Measurements from ENCODE around the gene CCDC192.

CCDC192 gene

GRCh38 chr5:127891942-127892341, 188.8 kb downstream of the CCDC192 start:
- H3K36me3 ChIP-seq, result no peaks in the 10 kb centered on the region
- no peaks in the 10 kb centered on the region for H3K27me3 ChIP-seq
- peaks cover 0 to 6% (median 0%) of the 10 kb centered on the region in 4 donors for H3K4me1 ChIP-seq
- no peak for TF ChIP-seq CTCF (IDR thresholded peaks at IDR 0.05)
- H3K9me3 ChIP-seq, result no peaks in the 10 kb centered on the region
- intact Hi-C loops (cut with DNase I; ENCODE audit: low total_unique reads), result no loop called here
- H3K27ac ChIP-seq, result no peak overlapping the region
- H3K4me3 ChIP-seq, result no peak overlapping the region
- DNase-seq, result no peak

- no peak for TF ChIP-seq CTCF (IDR thresholded peaks at IDR 0.05)
- intact Hi-C loops (cut with DNase I; ENCODE audit: low total_unique reads), result no loop called here
- Histone ChIP-seq H3K4me3 (no peak overlapping the region), H3K36me3 (no peaks in the 10 kb centered on the region), H3K27me3 (no peaks in the 10 kb centered on the region), H3K27ac (no peak overlapping the region), H3K4me1 (peaks cover 0 to 6% (median 0%) of the 10 kb centered on the region in 4 donors), H3K9me3 (no peaks in the 10 kb centered on the region)
- no peak for DNase-seq
Observed at GRCh38 chr5:127892467-127893207, 189.4 kb downstream of the CCDC192 start.

GRCh38 chr5:127893232-127893631, 190.0 kb downstream of the CCDC192 start:
- Histone ChIP-seq H3K27me3 (no peaks in the 10 kb centered on the region), H3K27ac (no peak overlapping the region), H3K9me3 (no peaks in the 10 kb centered on the region), H3K36me3 (no peaks in the 10 kb centered on the region), H3K4me1 (peaks cover 0 to 6% (median 0%) of the 10 kb centered on the region in 4 donors), H3K4me3 (no peak overlapping the region)
- intact Hi-C loops (cut with DNase I; ENCODE audit: low total_unique reads), result no loop called here
- TF ChIP-seq CTCF (IDR thresholded peaks at IDR 0.05), result no peak
- DNase-seq, result no peak

- Histone ChIP-seq H3K4me3 (no peak overlapping the region), H3K9me3 (no peaks in the 10 kb centered on the region), H3K27me3 (no peaks in the 10 kb centered on the region), H3K36me3 (no peaks in the 10 kb centered on the region), H3K27ac (no peak overlapping the region), H3K4me1 (peaks cover 0 to 6% (median 0%) of the 10 kb centered on the region in 4 donors)
- no peak for DNase-seq
- intact Hi-C loops (cut with DNase I; ENCODE audit: low total_unique reads), result no loop called here
- TF ChIP-seq CTCF (IDR thresholded peaks at IDR 0.05), result no peak
Observed at GRCh38 chr5:127894461-127894860, 191.3 kb downstream of the CCDC192 start.

GRCh38 chr5:127898551-127899213, 195.5 kb downstream of the CCDC192 start:
- DNase-seq, result no peak
- H3K36me3 ChIP-seq, result no peaks in the 10 kb centered on the region
- TF ChIP-seq CTCF (IDR thresholded peaks at IDR 0.05), result no peak

More at GRCh38 chr5:127898551-127899213, 195.5 kb downstream of the CCDC192 start:
- Histone ChIP-seq H3K27me3 (no peaks in the 10 kb centered on the region), H3K4me1 (no peaks in the 10 kb centered on the region), H3K4me3 (no peak overlapping the region), H3K27ac (no peak overlapping the region), H3K9me3 (no peaks in the 10 kb centered on the region)
- intact Hi-C loops (cut with DNase I; ENCODE audit: low total_unique reads), result no loop called here

All from tibial artery (tissue), 4 donors.